Measurements from ENCODE around the gene PATJ.

DNA sequence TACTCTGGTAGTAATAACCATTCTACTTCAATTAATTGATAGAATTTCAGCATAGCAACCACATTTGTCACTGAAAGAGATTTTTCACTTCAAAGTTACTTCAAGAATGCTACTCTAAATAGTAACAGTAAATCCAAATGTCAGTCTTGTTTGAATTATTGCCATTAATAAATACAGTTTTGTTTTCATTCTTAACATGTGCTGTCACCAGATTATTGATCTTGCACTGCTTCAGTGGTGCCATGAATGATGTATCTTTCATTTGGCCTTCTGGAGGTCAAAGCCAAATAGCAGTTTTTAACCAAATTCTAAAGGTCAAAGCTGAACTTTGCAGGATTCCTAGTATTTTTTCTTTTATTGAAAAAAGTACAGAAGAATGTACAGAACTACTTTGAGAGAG, 199.5 kb downstream of the PATJ start:
- TF ChIP-seq FOSL2 (IDR thresholded peaks at IDR 0.05; ENCODE audit: borderline replicate concordance, low read depth) = no peak
- TF ChIP-seq, protein P1, sequence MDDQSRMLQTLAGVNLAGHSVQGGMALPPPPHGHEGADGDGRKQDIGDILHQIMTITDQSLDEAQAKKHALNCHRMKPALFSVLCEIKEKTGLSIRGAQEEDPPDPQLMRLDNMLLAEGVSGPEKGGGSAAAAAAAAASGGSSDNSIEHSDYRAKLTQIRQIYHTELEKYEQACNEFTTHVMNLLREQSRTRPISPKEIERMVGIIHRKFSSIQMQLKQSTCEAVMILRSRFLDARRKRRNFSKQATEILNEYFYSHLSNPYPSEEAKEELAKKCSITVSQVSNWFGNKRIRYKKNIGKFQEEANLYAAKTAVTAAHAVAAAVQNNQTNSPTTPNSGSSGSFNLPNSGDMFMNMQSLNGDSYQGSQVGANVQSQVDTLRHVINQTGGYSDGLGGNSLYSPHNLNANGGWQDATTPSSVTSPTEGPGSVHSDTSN (IDR thresholded peaks at IDR 0.05) = no peak

All from SK-N-SH (cell line).